HK-2 (cell line): ENCODE data around the gene ROCK2.
"Not testable (repeated sequence)": the region's sequence is repeated elsewhere in the genome, so short reads cannot be mapped to it uniquely, and the experiment has no call there.

Experiments used
- DNase-seq: peaks from one replicate; pipeline ENCODE4 v3.0.0-alpha.2; 2018; ENCODE audit not compliant: unreplicated experiment

The ROCK2 gene

GRCh38 chr2:11235583-11235982 lies 108.9 kb downstream of the ROCK2 start:
- DNase-seq: no peak

DNA sequence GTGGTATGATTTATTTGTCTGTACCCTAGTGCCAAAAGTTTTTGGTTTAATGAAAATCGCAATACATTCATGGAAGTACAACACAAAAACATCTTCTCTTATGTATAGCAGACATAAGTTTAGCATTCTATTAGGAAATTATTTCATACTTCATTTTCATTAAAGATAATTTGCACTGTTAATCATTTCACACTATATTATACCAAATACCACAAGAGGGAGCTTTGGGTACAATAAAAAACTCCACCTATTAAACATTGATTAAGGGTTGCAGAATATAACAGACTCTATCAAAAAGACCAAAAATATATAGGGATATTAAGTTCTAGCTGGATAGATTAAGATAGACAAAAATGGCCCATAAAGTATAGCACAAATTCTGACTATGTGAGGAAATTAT lies 110.1 kb downstream of the ROCK2 start:
- DNase-seq: no peak

- DNase-seq: not testable (repeated sequence)
Observed at GRCh38 chr2:11231193-11231592, 113.2 kb downstream of the ROCK2 start.

DNA sequence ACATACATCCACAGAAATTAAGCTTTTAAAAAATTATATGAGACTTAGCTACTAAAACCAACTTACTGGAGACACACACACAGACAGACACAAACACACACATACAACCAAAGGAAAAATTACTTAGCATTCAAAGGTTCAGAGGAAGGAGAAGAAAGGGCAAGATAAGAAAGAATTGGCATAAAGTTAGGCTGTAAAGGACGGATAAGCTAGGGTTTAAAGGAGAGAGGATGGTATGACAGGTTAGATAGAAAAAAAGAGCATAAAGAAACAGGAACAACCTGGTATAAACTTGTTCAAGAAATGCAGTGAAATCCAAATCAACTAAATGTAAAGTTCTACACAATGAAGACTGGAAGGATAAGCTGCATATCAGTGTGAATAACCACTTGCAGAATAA lies 115.7 kb downstream of the ROCK2 start:
- DNase-seq: no peak

- DNase-seq: no peak
Observed at GRCh38 chr2:11227595-11227994, 116.8 kb downstream of the ROCK2 start.

DNA sequence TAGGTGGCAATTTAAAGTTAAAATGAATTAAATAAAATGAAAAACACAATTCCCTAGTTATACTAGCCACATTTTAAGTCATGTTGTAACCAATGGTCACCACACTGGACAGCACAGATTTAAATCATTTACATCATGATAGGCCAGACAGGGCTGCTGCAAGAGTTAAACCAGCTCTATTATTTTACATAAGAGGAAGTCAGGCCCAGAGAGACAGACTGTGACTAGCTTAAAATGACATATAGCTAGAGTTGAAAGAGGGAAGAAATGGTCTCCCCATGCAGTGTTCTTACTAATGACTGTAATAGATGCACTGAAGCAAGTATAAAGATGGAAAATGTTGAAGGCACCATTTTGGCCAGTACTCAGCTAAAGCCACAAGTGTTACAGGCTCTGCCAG lies 119.5 kb downstream of the ROCK2 start:
- DNase-seq: no peak

GRCh38 chr2:11222845-11223244 lies 121.6 kb downstream of the ROCK2 start:
- no peak for DNase-seq

GRCh38 chr2:11220445-11220844 lies 124.0 kb downstream of the ROCK2 start:
- no peak for DNase-seq

DNA sequence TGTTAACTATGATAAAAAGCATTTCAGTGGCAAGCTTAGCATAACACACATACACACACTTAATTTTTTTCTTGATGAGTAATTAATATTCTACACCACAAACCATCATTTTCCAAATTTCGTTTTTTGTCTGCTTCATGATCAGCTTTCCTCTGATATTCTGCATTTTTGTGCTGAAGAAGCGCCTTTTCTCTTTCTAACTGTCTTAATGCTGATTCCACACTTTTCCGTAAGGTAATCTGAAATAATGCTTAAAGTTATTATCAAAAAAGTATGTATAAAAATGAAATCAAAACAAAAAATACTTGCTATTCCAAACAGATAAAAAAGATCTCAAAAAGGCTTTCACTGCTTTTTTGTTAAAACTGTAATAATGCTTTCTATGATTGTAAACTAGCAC lies 129.0 kb downstream of the ROCK2 start:
- no peak for DNase-seq

DNA sequence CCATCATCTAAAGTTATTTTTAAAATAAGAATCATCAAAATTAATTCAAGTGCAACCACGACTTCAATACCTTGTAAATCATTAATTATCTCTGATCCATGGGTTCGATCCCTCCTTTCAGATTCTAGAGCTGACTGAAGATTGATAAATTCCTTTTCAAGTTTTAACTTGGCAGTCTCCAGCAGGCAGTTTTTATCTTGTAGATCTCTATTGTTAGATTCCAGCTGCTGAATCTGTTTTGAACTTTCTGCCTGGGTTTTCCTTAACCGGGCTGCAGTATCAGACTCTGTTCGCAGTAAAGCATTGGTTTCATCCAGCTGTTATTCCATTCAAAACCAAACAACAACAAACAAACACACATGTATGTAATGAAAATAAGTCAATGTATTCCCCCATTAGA lies 129.7 kb downstream of the ROCK2 start:
- no peak for DNase-seq

- no peak for DNase-seq
Observed at GRCh38 chr2:11213975-11214374, 130.5 kb downstream of the ROCK2 start.

GRCh38 chr2:11213090-11213638 lies 131.3 kb downstream of the ROCK2 start:
- no peak for DNase-seq

DNA sequence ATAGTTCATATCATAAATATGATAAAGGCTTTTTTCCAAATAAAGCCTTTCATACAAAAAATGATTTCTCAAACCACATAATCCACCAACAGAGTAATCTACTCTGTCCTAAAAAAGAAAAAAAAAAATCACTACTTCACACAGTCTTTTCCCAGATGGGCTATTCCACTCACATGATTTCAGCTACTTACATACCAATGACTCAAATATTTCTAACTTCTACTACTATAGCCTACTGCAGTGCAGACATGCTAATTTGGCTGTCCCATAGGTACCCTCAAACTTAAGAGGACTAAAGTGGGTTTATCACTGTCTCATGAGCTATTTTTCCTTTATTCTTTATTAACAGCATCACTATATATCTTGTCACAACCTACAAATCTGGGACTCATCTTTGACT lies 131.8 kb downstream of the ROCK2 start:
- no peak for DNase-seq

DNA sequence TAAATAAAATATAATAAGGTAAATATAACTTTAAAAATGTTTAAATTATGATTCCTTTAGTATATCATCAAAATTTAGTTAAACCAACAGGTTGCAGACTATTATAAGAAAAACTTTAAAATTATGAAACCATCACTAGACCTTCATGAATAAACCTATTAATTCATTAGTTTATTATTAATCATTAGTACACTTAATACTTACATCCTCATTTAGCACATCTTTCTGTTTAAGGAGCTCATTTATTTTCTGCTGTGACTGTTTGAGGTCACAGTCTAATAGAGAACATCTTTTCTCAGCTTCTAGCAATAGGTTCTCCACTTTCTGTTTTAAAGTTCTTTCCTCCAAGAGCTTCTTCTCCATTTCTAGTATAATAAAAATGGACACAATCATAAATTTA lies 136.4 kb downstream of the ROCK2 start:
- DNase-seq: no peak

GRCh38 chr2:11203480-11203879 lies 141.0 kb downstream of the ROCK2 start:
- no peak for DNase-seq

DNA sequence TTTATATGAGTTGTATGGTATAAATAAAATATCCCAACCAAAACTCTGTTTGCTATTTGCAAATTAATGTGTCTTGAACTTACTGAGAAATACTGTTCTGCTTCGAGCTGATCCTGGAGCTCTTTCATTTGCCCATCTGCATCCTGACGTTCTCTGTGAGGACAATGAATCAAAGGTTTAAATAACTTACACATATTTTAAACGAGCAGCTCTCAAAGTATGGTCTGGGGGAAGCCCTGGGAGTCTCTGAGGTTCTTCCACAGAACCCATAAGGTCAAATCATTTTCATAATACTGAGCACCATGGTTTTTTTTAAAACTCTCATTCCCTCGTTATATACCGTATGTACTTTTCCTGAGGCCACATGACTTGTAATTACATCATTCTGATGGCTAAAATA lies 142.5 kb downstream of the ROCK2 start:
- no peak for DNase-seq

DNA sequence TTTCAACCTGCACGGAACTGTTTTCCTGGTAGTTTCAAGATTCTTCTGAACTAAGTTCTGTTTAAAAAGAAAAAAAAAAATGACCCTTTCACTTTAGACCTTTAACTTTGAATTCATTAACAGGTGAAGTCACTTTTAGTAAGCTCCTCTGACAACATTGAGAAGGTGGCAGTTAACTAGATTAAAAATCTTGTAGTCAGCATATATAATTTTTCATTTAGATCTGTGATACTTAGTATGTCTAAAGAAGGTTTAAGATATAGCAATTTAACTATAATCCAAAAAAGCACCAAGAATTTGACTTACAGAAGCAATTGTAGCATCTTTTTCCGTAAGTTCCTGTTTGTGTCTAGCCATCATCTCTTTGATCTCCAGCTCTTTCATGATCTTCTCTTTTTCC lies 143.8 kb downstream of the ROCK2 start:
- no peak for DNase-seq

GRCh38 chr2:11196246-11196645 lies 148.2 kb downstream of the ROCK2 start:
- no peak for DNase-seq

- DNase-seq: no peak
Observed at GRCh38 chr2:11187731-11188130, 156.7 kb downstream of the ROCK2 start.

DNA sequence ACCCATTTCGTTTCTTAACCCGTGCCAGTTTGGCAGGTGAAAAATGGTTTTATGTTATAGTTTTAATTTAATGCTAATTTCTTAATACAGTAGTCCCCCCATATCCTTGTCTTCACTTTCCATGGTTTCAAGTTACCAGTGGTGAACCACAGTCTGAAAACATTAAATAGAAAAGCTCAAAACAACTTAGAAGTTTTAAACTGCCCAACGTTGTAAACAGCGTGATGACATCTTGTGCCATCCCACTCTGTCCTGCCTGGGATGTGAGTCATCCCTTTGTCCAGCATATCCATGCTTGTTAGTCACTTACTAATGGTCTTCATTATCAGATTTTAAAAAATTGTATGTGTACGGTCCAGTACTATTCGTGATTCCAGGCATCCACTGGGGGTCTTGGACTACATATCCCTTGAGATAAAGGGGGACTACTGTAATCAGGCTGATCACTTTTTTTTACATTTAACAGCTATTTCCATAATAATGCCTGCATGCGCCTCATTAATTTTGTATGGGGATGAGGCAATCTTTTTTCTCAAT lies 157.3 kb downstream of the ROCK2 start:
- DNase-seq: no peak

GRCh38 chr2:11186145-11186544 lies 158.3 kb downstream of the ROCK2 start:
- no peak for DNase-seq

DNA sequence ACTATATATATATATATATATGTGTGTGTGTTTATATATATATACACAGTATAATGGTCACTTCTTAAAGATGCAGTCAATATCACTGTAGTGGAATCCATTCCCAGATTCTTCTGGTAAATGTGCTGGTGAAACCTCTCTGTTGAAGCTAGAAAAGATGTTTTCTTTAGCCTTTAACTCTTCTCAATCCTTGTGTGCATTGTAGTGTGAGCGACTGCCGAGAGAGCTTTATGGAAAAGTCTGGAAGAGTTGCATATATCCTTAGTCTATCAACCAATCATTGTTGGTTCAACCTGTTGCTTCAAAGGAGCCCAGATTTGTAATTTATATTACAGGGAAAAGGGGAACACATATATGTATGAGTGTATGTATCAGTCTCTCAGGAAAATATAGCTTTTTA lies 161.5 kb downstream of the ROCK2 start:
- no peak for DNase-seq

DNA sequence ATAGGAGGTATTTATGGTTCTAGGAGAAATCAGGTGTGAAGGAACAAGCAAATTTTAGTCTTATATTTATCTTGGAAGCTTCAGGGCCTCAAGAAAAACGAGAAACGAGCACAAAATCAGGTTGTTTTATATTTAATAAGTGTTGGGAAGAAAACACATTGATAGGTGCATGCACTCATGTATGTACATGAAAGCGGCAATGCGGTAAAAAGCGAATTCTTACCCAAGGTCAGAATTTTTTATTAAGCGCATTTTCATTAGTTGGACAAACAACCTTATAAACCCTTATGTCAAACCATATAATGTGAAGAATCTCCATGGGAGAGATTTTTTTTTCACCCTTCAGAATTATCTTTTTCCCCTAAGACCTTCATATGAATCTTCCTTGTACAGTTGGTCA lies 163.8 kb downstream of the ROCK2 start:
- no peak for DNase-seq

GRCh38 chr2:11179899-11180298 lies 164.5 kb downstream of the ROCK2 start:
- DNase-seq: no peak
